Medulla oblongata (tissue), 1 donor: ENCODE measurements around the gene SPTLC1.

Source experiments
- DNase-seq: peaks from one replicate; pipeline ENCODE4 v3.0.0-alpha.2; 2015; ENCODE audit errors: extremely low spot score

The SPTLC1 gene

DNA sequence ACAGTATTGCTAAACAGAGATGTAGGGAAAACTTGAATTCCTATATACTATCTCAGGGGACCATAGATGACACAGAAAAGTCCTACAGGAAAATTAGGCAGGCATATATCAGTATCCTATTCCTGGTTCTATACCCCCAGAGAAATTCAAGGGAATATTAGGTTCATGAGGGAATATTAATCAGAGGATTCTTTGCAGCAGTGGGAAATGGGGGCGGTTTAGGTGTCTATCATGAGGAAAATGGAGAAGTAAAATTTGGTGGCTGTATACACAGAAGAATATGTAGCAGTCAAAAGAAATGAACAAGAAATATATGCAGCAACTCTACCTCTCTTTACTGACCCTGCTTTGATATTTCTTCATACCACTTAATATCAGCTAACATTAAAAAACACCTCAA lies 20.0 kb downstream of the SPTLC1 start:
- no peak for DNase-seq

- no peak for DNase-seq
Observed at GRCh38 chr9:92094655-92095054, 20.6 kb downstream of the SPTLC1 start.

DNA sequence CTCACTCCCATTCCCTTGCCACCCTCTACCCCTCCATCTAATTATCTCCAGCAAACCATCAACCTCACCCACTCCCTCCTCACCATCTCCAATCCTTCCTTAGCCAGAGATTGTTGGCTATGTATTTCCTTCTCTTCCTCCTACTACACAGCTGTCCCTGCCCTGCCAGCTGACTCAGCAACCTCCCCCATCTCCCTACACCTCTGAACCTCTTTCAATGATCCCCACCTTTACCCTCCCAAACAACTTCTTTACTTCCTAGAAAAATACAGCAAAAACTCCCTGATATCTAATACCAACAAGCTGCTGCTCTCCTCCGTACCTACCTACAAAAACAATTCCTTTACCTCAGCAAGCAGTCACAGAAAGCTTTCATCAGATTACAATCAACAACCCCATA lies 37.3 kb downstream of the SPTLC1 start:
- no peak for DNase-seq

- DNase-seq: no peak
Observed at GRCh38 chr9:92071634-92072033, 43.6 kb downstream of the SPTLC1 start.

DNA sequence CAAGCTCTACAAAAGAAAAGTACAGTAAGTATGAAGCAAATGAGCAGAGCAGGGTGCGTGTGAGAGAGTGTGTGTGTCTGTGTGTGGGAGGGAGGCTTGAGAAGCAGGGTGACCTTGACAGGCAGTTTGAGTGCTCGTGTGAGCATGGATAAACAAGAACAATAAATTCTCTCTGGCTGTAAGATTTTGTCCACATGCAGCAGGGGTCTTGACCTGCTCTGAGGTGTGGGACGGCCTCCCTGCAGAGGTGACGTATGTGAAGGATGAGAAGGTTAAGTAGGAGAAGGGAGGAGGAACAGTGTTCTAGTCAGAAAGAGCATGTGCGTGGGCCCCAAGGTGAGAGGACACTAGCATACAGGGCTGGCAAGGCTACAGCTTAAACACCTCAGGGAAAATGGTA lies 49.0 kb downstream of the SPTLC1 start:
- no peak for DNase-seq

DNA sequence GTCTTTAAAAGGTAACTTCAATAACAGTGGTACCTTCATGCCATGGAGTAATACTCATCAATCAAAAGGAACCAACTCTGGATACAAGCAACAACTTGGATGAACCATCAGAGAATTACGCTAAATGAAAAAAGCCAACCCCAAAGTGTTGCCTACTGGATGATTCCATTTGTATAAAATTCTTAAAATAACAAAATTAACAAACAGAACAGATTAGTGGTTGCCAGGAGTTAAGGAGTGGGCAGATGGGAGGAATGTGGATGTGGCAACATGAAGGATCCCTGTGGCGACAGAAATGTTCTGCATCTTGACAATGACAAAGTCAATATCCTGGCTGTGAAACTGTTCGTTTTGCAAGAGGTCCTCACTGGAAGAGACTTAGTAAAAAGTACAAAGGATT lies 50.5 kb downstream of the SPTLC1 start:
- no peak for DNase-seq

DNA sequence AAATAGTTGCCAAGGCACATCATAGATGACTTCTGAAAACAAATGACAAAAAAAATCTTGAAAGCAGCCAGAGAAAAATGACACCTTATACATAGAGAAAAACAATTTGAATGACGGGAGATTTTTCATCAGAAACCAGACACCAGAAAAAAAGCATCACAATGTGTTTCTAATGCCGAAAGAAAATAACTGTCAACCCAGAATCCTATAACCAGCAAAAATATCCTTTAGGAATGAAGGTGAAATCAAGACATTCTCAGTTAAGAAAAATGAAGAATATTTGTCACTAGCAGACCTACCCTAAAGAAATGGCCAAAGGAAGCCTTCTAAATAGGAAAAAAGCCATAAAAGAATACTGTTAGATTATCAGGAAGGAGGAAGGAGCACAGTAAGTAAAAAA lies 54.0 kb downstream of the SPTLC1 start:
- DNase-seq: no peak

- no peak for DNase-seq
Observed at GRCh38 chr9:92059661-92060060, 55.6 kb downstream of the SPTLC1 start.

- DNase-seq: no peak
Observed at GRCh38 chr9:92058723-92059444, 56.3 kb downstream of the SPTLC1 start.

GRCh38 chr9:92058026-92058425 lies 57.2 kb downstream of the SPTLC1 start:
- no peak for DNase-seq

DNA sequence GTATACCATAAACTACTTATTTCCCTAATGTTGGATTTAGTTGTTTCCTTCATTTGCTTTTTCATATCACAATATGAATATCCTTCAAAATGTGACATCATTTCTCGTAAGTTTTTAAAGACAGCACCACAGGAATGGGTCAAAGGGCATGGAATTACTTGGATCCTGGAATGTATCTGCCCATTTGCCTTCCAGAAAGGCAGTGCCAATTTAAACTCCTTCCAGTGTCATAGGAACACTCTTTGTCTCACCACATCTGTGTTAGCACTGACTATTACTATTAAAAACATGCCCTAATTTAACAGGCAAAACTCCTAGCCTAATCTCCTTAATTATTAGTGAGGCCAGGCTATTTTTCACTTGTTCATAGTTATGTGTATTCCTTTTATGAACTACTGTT lies 58.0 kb downstream of the SPTLC1 start:
- DNase-seq: no peak

DNA sequence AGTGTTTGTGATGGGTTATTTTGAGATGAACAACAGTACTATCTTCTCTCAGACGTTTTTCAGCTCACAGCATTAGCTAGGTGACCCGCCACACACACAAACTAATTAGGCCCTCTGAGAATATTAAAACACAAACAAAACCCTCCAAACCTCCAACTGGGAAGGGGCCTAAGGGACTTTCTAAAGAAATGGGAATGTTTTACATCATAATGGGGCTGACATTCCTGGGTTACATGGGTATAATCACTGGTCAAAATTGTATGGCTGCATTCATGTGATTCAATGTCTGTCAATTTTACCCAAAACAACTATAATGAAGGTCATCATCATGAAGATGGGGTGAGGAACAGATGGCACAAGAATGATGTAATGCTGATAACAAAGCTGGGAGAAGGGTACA lies 59.6 kb downstream of the SPTLC1 start:
- no peak for DNase-seq

DNA sequence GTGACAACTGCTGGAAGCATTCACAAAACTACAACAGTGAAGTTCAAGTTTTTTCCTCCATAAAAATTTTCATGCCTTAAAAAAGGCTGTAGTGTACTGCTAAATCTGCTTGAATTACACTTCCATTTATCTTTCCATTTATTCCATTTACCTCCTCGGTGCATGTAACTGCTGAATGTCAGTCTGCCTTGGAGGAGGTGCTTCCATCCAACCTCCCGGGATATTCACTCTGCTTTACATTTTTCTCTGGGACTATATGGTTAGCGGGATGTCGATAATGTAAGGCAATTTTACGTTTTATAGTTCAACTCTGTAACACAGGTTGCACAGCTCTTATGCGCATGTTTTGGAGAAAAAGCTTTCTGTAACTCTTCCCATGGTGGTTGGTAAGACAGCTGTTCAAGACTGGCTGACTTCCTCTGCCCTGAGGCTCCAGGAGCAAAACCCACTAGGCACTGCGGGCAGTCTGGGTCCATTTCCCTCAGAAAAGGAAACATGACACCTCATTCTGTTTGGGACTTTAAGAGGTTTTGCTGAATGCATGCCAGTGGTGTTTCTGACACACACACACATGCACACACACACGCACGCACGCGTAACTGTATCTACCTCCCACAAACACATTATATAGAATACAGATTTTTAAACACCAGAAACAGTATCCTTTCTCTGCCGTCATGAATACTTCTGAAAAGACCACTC lies 66.1 kb downstream of the SPTLC1 start:
- DNase-seq: no peak

DNA sequence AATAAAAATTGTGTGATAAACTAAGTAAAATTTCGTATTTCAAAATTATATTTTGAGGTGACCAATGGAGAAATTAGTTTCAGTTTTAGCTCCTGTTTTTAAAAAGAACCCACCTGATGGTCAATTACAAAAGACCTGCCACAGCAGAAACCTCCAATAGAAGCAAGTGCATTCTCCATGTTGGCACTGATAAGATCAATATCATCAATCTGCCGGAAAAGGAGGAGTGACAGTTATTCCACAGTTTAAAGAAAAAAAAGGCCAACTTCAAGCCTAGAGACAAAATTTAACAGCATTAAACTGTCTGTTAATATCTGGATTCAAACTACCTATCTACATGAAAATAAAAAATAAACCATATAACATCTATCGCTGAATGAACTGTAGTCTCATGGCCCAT lies 67.7 kb downstream of the SPTLC1 start:
- no peak for DNase-seq

DNA sequence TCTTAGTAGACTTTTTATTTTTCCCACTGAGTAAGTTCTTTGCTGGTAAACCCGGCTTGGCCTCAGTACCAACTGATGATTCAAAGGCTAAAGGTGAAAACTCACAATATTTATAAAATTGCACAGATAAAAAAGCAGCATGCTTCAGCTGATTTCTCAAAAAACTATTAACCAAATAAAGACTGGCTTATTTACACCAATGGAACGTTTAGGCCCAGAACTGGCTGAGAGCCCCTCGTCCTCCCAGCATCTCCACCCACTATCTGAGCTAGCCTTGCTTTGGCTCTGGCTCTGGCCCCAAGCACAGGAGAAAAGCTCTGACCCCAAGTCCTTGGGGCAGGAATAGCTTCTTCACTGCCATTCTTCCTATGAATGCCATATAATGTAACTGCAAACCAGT lies 68.5 kb downstream of the SPTLC1 start:
- DNase-seq: no peak

- DNase-seq: no peak
Observed at GRCh38 chr9:92044936-92045335, 70.3 kb downstream of the SPTLC1 start.

GRCh38 chr9:92043002-92043401 lies 72.2 kb downstream of the SPTLC1 start:
- DNase-seq: no peak

GRCh38 chr9:92042260-92042659 lies 73.0 kb downstream of the SPTLC1 start:
- DNase-seq: no peak

DNA sequence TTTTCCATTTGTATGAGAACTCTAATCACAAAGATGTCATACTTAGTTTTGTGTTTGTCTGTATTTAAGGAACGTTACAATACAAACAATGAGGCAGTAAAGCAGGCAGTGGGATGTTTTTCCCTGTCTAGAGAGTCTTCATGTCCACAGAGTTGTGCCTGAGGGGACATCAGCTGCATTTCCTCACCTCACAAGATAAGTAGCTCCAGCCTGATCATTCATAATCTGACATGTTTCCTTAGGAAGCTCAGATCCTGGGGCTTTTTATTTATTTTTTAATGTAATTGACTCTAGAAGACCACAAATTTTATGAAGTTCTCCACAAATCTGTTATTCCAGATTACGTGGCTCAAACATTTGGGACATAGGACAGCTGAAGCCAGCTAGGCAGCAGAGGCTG lies 78.5 kb downstream of the SPTLC1 start:
- DNase-seq: no peak

- DNase-seq: no peak
Observed at GRCh38 chr9:92036411-92036746, 78.8 kb downstream of the SPTLC1 start.

DNA sequence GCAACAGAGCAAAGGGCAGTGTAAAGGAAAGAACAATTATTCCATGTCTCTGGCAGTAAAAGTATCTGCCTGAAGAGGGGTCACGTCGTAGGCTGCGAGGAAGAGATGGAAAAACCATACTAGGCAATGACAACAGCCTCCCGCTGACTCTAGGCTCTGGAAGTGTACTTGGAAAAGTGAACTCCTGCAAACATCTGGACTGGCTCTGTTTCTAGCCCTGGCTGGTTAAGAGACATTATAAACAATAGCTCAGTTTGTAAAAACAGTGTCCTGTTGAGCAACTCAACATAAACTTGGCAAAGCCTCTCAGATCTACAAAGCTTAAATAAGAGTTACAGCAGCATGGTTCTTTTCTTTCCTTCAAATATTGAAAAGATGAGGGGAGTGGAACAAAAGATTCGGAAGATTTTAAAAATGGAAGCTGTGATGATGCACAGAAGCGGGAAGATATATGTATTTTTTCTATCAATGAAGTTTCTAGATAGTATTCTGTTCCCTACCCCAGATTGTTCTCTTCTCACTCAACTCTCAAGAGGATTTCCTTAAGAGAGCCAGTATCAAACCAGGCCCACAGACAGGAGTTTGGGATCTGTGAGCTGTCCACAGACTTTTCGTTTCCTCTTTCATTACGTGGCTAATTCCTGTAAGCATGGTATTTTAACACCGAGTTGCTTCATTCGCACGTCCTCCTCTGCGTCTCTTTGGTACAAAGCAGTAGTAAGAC lies 79.4 kb downstream of the SPTLC1 start:
- no peak for DNase-seq

- DNase-seq: no peak
Observed at GRCh38 chr9:92035146-92035545, 80.1 kb downstream of the SPTLC1 start.

GRCh38 chr9:92033991-92034390 lies 81.2 kb downstream of the SPTLC1 start:
- DNase-seq: no peak
